Vagina (tissue), 2 donors: ENCODE measurements around the gene GTF3C2.

Experiments used
- POLR2A ChIP-seq, 2 donors: fragments of 450-650 bp; IDR thresholded peaks; one replicate each; pipeline ENCODE4 v1.6.1; 2017; ENCODE audit warnings: antibody characterized with exemption in 2 of 2, mild to moderate bottlenecking in 2 of 2, moderate library complexity in 2 of 2
- POLR2AphosphoS5 ChIP-seq, 2 donors: sonication (generic); formaldehyde crosslinking; IDR thresholded peaks; one replicate each; pipeline ENCODE4 v1.9.0; 2017; ENCODE audit warnings: antibody characterized with exemption in 2 of 2, mild to moderate bottlenecking in 2 of 2, low read depth in 1 of 2; ENCODE audit not compliant: insufficient read depth in 1 of 2
- TF ChIP-seq, protein P1 (sequence below), 3 experiments: fragments of 450-650 bp in 2 of 3; fragments of 200-600 bp in 1 of 3; sonication (generic) in 1 of 3; IDR thresholded peaks; one replicate each; pipeline ENCODE4 v1.5.1; 2017 to 2019; ENCODE audit warnings: antibody characterized with exemption in 3 of 3, mild to moderate bottlenecking in 2 of 3, moderate library complexity in 2 of 3

DNA sequence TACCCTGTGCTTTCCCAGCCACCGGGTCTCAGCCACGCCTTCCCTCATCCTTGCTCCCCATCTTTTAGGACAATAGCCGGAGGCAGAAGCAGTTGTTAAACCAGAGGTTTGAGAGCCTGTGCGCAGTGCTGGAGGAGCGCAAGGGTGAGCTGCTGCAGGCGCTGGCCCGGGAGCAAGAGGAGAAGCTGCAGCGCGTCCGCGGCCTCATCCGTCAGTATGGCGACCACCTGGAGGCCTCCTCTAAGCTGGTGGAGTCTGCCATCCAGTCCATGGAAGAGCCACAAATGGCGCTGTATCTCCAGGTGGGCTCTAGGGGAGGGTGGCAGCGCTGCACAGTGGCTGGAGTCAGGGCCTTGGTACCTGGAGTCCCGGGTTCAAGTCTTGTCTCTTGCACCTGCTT, 51.0 kb downstream of the GTF3C2 start:
- TF ChIP-seq, protein P1, sequence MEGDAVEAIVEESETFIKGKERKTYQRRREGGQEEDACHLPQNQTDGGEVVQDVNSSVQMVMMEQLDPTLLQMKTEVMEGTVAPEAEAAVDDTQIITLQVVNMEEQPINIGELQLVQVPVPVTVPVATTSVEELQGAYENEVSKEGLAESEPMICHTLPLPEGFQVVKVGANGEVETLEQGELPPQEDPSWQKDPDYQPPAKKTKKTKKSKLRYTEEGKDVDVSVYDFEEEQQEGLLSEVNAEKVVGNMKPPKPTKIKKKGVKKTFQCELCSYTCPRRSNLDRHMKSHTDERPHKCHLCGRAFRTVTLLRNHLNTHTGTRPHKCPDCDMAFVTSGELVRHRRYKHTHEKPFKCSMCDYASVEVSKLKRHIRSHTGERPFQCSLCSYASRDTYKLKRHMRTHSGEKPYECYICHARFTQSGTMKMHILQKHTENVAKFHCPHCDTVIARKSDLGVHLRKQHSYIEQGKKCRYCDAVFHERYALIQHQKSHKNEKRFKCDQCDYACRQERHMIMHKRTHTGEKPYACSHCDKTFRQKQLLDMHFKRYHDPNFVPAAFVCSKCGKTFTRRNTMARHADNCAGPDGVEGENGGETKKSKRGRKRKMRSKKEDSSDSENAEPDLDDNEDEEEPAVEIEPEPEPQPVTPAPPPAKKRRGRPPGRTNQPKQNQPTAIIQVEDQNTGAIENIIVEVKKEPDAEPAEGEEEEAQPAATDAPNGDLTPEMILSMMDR (IDR thresholded peaks at IDR 0.05), result no peak
- no peak for TF ChIP-seq POLR2AphosphoS5 (IDR thresholded peaks at IDR 0.05; ENCODE audit: insufficient read depth in 1 of 2, low read depth in 1 of 2)
- no peak for TF ChIP-seq POLR2A (IDR thresholded peaks at IDR 0.05)
